Activated T-helper 9 cell treated with anti-CD3 and anti-CD28 coated beads, Interleukin-2, amount 50 U/mL, for 16 hours (primary cell): ENCODE results near the gene PPP4R1.
"Not testable (repeated sequence)": the region's sequence is repeated elsewhere in the genome, so short reads cannot be mapped to it uniquely, and the experiment has no call there.

ENCODE experiments used
- DNase-seq: peaks from one replicate; pipeline ENCODE4 v3.0.0-alpha.2; 2020; ENCODE audit warnings: low read depth

The PPP4R1 gene

DNA sequence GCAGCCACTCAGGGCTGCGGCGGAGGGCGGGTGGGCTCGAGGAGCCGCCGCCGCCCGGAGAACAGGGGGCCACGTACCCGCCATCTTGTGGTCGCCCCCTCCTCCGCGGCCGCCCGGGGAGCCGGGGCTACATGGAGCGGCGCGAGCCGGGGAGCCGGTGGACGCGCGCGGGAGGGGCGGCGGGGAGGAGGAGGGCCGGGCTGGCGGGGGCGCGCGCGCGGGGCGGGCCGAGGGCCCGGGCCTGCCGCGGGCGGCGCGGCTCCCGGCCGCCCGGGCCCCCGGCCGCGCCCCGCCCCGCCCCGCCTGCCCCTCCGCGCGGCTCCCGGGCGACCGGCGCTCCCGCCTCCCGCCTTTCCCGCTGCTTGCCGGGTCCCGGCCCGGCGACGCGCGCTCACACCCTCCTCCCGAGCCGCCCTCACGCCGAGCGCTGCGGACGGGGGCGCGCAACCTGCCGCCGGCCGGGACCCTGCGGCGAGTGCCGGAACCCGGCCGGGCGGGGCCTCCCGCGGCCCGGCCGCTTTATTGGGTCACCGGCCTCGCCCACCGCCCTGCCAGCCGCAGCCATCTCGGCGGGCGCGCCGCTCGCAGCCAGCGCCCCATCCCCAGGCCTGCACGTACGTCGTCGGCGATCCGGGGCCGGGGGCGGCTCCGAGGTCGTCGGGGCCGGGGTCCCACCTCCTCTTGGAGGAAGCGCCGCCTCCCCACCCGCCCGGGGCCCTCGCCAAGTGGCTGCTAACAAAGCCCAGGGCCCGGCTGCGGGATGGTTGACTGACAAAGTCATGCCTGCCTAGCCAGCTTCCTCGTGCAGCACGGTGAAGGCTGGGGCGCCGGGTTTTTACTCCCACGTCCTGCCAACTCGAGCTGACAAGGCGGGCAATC, at the start of gene PPP4R1:
Gene PPP4R1 (minus strand): TSS at position 159 of the 879 bp plus-strand sequence. CDS start 75 bp downstream, at position 84.
- DNase-seq = peak; percentile 59

GRCh38 chr18:9663377-9663776, 49.0 kb upstream of the PPP4R1 start:
- no peak for DNase-seq

GRCh38 chr18:9661564-9661963, 47.2 kb upstream of the PPP4R1 start:
- no peak for DNase-seq

- DNase-seq = no peak
Observed at GRCh38 chr18:9659499-9660375, 45.4 kb upstream of the PPP4R1 start.

DNA sequence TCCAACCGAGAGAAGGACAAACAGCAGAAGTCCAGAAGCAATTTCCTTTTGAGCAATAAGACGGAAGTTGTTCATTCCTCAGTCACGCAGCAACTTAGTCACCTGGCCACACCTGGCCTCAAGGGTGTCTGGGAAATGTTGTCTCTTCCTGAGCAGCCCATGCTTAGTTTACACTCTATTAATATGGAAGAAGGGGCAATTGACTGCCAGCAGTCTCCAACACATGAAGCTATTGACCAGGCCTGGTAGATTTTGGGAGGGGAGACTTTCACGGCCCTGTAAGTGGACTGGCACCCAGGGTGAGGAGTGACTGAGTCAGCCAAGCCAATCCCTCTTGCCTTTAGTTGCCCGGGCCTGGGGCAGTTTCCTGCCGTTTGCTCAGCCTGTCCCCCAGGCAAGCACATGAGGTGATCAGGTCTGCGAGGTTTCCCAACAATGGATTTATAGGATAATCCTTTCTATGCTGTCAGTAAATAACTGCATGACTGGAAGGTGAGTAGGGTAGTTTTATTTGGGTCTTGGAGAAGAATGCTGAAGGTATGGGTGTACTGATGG, 43.8 kb upstream of the PPP4R1 start:
- DNase-seq = no peak

DNA sequence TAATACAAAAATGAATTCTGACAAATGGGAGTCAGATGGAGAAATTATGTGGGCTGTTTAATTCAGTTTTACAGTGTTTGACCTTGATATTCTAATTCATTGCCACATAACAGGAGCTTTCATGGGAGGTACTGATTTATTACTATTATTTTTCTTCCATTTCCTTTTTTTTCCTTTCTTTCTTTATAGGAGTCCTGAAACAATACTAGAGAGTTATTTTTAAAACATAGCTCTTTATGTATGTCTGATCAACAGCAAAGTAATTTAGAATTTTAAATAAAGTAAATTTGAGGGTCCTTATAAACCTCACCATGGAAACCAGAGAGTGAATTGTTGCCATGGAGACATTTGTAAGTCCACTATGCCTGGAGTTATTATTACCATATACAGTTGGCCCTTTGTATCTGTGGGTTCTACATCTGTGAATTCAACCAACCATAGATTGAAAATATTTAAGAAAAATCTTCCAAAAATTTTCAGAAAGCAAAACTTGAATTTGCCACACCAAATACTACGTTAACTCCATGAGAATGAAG, 40.9 kb upstream of the PPP4R1 start:
- no peak for DNase-seq

DNA sequence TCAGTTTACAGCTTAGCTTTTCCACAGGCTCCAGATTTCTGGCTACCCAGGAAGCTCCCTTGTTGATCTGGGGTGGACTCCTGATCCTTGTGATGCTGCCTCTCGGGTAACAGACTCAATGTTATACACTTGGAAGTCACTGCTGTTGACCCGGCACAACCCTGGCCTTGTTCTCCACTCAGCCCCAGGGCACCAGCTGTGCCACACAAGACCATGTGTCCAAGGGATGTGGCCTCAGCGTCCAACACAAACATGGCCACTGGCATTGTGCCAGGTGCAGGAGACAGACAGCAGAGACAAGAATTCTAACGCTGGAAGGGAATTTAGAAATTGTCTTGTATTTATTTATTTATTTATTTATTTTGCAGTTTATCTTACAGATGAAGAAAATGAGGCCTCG, 39.0 kb upstream of the PPP4R1 start:
- no peak for DNase-seq

GRCh38 chr18:9649164-9649540, 34.8 kb upstream of the PPP4R1 start:
- no peak for DNase-seq

DNA sequence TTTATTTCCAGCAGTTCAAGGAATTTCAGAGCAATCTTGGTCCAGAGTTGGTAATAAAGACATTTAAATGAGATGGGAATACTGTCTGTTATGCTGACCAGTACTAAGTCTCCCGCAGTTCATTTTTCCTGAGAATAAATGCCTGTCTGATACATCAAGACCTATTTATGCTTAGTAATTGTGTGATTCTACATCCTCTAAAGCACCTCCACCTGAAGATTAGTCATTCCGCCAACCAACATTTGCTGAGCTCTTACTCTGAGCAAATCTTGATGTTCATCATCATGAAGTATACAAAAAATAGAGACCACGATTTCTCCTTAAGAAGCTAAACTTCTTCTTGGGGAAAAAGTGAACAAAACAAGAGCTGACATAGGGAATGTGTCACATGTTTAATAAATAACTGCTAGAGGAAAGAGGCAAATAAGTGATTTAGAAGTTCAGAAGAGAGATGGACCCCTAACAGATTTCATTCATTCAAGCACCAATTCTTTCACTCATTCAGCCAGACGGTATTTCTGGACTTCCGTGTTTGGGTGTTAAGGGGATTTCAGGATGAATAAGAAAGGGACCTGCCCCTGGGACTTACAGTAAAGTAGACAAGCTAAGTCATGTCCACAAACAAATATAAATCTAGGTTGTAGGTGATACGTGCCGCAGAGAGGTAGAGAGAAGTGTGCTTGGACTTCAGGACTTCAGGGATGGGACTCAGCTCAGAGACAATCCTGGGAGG, 34.2 kb upstream of the PPP4R1 start:
- no peak for DNase-seq

- no peak for DNase-seq
Observed at GRCh38 chr18:9647496-9648323, 33.4 kb upstream of the PPP4R1 start.

- DNase-seq = no peak
Observed at GRCh38 chr18:9643549-9643948, 29.2 kb upstream of the PPP4R1 start.

DNA sequence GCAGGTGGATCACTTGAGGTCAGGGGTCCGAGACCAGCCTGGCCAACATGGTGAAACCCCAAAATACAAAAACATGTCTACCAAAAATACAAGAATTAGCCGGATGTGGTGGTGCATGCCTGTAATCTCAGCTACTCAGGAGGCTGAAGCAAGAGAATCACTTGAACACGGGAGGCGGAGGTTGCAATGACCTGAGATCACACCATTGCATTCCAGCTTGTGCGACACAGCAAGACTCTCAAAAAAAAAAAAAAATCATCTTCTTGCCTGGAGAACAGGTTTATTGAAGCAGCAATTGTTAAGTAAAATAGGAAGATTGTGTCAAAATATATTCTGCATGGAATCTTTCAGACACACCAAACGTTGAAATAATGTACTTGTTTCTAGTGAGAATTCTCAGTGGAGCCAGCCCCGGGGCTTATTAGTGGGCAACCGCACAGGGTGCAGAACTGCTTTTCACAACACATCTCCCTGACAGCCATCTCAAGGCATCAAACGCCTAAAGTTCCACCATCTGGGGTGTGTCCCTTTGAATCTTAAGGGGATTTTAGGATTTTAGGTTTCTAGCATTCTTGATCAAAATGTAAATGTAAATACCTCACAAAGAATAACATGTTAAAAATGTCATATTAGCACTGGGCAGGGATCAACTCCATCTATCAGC, 28.6 kb upstream of the PPP4R1 start:
- DNase-seq = no peak

GRCh38 chr18:9641081-9641480, 26.7 kb upstream of the PPP4R1 start:
- DNase-seq = not testable (repeated sequence)

GRCh38 chr18:9638886-9639285, 24.5 kb upstream of the PPP4R1 start:
- no peak for DNase-seq

DNA sequence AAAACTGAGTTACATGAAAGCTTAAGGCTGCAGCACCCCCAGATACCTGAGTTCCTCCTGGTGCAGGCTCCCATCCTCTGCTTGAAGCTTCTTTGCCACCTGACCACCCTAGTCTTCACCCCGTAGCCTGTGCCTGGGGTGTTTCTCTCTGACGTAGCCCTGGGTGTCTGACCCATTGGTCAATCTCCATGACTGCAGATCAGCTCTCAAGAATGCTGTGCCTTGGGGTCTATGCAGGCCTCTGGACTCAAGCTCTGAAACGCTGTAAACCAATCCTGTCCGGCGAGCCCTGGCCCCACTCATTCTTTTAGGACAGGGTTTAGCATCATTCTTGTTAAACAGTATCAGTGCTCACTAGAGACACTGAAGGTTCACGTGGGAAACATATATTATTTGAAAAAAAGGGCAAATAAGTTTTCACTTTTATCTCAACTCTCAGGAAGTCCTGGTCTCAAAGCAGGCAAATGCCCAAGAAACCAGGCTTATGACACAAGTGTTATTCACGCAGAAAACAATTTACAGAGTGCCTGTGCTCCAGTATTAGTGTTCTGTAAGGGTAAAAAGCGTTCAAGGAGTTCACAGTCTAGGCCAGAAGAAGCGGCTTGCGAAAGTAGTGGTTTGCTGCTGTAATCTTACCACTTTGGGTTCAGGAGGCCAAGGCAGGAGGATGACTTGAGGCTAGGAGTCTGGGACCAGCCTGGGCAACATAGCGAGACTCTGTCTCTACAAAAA, 22.8 kb upstream of the PPP4R1 start:
- DNase-seq = no peak

DNA sequence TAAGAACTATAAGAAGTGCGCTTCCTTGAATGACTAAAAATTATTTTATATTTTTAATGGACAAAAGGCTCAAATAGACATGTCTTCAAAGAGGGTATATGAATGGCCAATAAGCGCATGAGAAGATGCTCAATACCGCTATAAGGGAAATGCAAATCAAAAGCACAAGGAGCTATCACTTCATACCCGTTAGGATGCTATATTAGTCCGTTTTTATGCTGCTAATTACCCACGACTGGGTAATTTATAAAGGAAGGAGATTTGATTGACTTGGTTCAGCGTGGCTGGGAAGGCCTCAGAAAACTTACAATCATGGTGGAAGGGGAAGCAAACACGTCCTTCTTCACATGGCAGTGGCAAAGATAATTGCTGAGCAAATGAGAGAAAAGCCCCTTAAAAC, 20.5 kb upstream of the PPP4R1 start:
- no peak for DNase-seq

GRCh38 chr18:9631814-9632496, 17.6 kb upstream of the PPP4R1 start:
- no peak for DNase-seq

- DNase-seq = no peak
Observed at GRCh38 chr18:9630444-9630843, 16.1 kb upstream of the PPP4R1 start.

DNA sequence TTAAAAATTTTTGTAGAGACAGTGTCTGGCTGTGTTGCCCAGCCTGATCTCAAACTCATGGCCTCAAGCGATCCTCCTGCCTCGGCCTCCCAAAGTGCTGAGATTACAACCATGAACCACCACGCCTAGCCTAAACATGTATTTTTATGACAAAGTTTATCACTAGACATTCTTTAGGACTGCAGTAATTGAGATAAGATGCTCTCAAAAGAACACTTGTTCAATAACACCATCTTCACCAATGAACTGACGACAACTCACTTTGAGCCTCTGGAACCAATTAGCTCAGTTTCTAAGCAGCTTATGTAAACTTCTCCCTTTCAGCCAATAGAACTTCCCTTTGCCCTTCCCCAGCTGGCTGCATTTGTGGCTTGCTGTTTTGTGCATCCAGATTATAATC, 15.3 kb upstream of the PPP4R1 start:
- DNase-seq = no peak
